ENCODE measurements around the gene CCDC174.

Gene CCDC174

DNA sequence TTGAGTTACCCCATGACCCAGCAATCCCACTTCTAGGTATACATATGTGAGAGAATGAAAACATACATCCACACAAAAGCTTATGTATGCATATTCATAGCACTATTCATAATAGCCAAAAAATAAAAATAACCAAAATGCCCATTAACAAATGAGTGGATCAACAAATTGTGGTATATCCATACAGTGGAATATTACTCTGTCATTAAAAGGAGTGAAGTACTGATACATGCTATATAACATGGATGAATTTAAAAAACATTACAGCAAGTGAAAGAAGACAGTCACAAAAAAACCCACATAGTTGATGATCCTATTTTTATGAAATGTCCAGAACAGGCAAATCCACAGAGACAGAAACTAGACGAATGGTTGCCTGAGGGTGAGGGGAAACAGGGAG, 28.6 kb downstream of the CCDC174 start:
- H3K27me3 Mint-ChIP-seq (ENCODE audit: low read depth, poor library complexity) = peaks cover 10% of the 10 kb centered on the region
- no peak for DNase-seq
- H3K27ac Mint-ChIP-seq = no peak overlapping the region
- H3K4me1 Mint-ChIP-seq = peaks cover 23% of the 10 kb centered on the region
- TF ChIP-seq, protein P1, sequence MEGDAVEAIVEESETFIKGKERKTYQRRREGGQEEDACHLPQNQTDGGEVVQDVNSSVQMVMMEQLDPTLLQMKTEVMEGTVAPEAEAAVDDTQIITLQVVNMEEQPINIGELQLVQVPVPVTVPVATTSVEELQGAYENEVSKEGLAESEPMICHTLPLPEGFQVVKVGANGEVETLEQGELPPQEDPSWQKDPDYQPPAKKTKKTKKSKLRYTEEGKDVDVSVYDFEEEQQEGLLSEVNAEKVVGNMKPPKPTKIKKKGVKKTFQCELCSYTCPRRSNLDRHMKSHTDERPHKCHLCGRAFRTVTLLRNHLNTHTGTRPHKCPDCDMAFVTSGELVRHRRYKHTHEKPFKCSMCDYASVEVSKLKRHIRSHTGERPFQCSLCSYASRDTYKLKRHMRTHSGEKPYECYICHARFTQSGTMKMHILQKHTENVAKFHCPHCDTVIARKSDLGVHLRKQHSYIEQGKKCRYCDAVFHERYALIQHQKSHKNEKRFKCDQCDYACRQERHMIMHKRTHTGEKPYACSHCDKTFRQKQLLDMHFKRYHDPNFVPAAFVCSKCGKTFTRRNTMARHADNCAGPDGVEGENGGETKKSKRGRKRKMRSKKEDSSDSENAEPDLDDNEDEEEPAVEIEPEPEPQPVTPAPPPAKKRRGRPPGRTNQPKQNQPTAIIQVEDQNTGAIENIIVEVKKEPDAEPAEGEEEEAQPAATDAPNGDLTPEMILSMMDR (IDR thresholded peaks at IDR 0.05) = no peak
- peaks cover 24% of the 10 kb centered on the region for H3K9me3 Mint-ChIP-seq
- peaks cover 4% of the 10 kb centered on the region for H3K36me3 Mint-ChIP-seq (ENCODE audit: low read depth)
- no peak overlapping the region for H3K4me3 Mint-ChIP-seq

DNA sequence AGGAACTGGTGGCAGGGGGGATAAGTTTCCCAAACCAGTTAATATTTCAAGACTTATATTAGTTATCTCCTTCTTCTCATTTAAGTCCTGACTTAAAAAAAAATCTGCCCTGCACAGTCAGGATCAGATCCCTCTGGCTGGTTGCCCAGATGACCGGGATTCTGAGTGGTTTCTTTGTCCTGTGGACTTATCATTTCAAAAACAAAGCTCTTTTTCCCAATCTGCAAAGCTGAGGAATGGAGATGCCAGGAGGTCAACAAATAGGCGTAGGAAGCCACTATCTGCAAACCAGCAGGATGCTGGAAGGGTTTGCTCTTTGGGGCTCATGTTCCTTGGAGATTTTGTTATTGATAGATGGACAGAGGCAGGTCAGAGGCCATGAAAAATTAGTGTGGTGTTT, 29.2 kb downstream of the CCDC174 start:
- DNase-seq = no peak
- H3K4me3 Mint-ChIP-seq = peak overlapping the region; percentile 44
- TF ChIP-seq, protein P1 (IDR thresholded peaks at IDR 0.05) = no peak

DNA sequence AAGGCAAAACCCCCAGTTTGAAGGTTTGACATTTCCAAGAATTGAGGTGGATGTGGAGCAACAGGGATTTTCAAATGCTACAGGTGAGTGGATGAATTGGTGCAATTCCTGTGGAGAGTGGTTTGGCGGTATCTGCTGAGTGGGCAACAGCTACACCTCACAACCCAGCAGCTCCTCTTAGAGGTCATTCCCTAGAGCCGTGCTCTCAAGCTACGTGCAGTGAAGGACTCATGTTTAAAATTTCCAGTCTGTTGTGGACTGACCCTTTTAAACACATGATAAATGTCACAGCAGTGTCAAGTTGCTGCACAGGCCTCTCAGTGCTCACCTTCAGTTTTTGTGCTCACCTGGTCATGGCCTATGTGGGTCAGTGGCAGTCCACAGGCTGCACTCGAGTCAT, 32.9 kb downstream of the CCDC174 start:
- Mint-ChIP-seq H3K36me3 (ENCODE audit: low read depth) (peaks cover 4% of the 10 kb centered on the region), H3K27me3 (ENCODE audit: low read depth, poor library complexity) (peaks cover 30% of the 10 kb centered on the region), H3K9me3 (peaks cover 19% of the 10 kb centered on the region), H3K4me1 (peaks cover 17% of the 10 kb centered on the region), H3K4me3 (no peak overlapping the region), H3K27ac (no peak overlapping the region)
- TF ChIP-seq, protein P1 (IDR thresholded peaks at IDR 0.05) = no peak
- DNase-seq = no peak

More for the DNA sequence above, 29.2 kb downstream of the CCDC174 start:
- Mint-ChIP-seq H3K27me3 (ENCODE audit: low read depth, poor library complexity) (peaks cover 10% of the 10 kb centered on the region), H3K36me3 (ENCODE audit: low read depth) (peaks cover 4% of the 10 kb centered on the region), H3K4me1 (peaks cover 29% of the 10 kb centered on the region), H3K27ac (no peak overlapping the region), H3K9me3 (peaks cover 24% of the 10 kb centered on the region)

- TF ChIP-seq, protein P1 (IDR thresholded peaks at IDR 0.05) = no peak
- Mint-ChIP-seq H3K27me3 (ENCODE audit: low read depth, poor library complexity) (peaks cover 33% of the 10 kb centered on the region), H3K4me3 (no peak overlapping the region), H3K4me1 (peaks cover 17% of the 10 kb centered on the region), H3K27ac (no peak overlapping the region), H3K36me3 (ENCODE audit: low read depth) (peaks cover 4% of the 10 kb centered on the region), H3K9me3 (peaks cover 11% of the 10 kb centered on the region)
- DNase-seq = no peak
Measured at GRCh38 chr3:14685179-14685578, 33.6 kb downstream of the CCDC174 start.

DNA sequence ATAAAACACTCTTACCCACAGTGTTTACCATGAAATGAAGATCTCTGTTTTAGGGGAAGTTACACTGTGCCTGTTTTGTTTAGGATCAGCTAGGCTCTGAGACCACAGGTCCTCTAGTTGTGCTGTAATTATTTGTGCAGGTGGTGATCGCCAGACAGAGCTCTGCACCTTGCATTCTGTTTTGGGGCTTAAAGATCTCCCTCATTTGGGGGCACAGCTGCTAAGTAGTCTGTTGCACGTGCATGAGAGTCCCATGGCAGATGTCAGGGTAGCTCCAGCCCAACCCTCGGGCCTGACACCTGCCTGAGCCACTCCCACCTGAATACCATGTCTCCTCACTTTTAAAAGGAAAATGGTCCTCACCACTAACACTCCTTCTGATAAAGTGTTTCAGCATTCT, 35.8 kb downstream of the CCDC174 start:
- TF ChIP-seq, protein P1 (IDR thresholded peaks at IDR 0.05) = no peak
- Mint-ChIP-seq H3K4me3 (no peak overlapping the region), H3K9me3 (peaks cover 5% of the 10 kb centered on the region), H3K27me3 (ENCODE audit: low read depth, poor library complexity) (peaks cover 50% of the 10 kb centered on the region), H3K27ac (no peak overlapping the region), H3K36me3 (ENCODE audit: low read depth) (no peaks in the 10 kb centered on the region), H3K4me1 (peaks cover 9% of the 10 kb centered on the region)
- DNase-seq = no peak

DNA sequence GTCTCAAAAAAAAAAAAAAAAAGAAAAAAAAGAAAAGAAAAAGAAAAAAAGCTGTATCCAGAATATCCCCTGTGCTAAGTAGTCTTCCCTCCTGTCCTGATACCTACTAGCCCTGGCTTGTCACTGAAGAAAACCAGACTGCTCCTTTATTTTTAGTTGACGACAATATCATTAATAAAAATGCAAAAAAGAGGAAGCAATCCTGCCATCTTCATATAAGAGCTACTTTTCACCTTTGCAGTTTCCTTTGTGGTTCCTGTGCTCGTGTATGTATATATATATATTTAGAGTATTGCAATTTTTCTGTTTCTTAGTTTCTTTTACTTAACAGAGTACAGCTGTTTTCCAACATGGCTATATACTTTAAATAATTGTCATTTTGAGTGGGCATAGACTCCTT, 37.0 kb downstream of the CCDC174 start:
- no peak for DNase-seq
- H3K36me3 Mint-ChIP-seq (ENCODE audit: low read depth) = no peaks in the 10 kb centered on the region
- TF ChIP-seq, protein P1 (IDR thresholded peaks at IDR 0.05) = no peak
- peaks cover 9% of the 10 kb centered on the region for H3K4me1 Mint-ChIP-seq
- H3K9me3 Mint-ChIP-seq = peaks cover 16% of the 10 kb centered on the region
- no peak overlapping the region for H3K27ac Mint-ChIP-seq
- peaks cover 54% of the 10 kb centered on the region for H3K27me3 Mint-ChIP-seq (ENCODE audit: low read depth, poor library complexity)
- no peak overlapping the region for H3K4me3 Mint-ChIP-seq
